B cell (primary cell): ENCODE data around the gene BEST1. TPM values are rescaled to one million over a fixed set of nuclear protein-coding genes. Genes with fewer than 3 reads are reported as not detected.

Experiments used
- ATAC-seq: fragments of 200-7000 bp; cut with Tn5 transposase; one replicate; pipeline ENCODE4 v1.10.0; 2021; ENCODE audit warnings: low read depth, mild to moderate bottlenecking, moderate number of reproducible peaks, moderate library complexity
- CTCF ChIA-PET: fragments of 350-600 bp; sonication (Branson Sonifier 250); formaldehyde crosslinking; loops from one replicate; lab custom pipeline; 2021; ENCODE audit warnings: antibody characterized with exemption, inconsistent platforms; lab: Charles Lee
- POLR2A ChIA-PET: fragments of 350-600 bp; sonication (Branson Sonifier 250); formaldehyde crosslinking; loops from one replicate; lab custom pipeline; 2021; ENCODE audit warnings: antibody characterized with exemption; lab: Charles Lee
- DNase-seq: peaks from one replicate; pipeline ENCODE4 v3.0.0; 2013
- H2AFZ ChIP-seq: 2 replicates; pipeline ENCODE4 v1.6.1; 2012; ENCODE audit warnings: mild to moderate bottlenecking, low read depth, low read length; ENCODE audit not compliant: insufficient read depth, poor library complexity, severe bottlenecking
- H3K27ac ChIP-seq, 2 donors: 1 replicate in 1 of 2; 2 replicates in 1 of 2; pipeline ENCODE4 v1.5.1; 2012 to 2013; ENCODE audit warnings: low read length in 2 of 2, mild to moderate bottlenecking in 2 of 2, moderate library complexity in 1 of 2
- H3K27me3 ChIP-seq, 4 experiments: fragments of 200-600 bp in 1 of 4; sonication (generic) in 1 of 4; replicated peaks in 1 of 4; 1 replicate in 2 of 4; 2 replicates in 2 of 4; pipeline versions ENCODE4 v1.6.1 to v1.7.0; 2013 to 2016; ENCODE audit warnings: low read length in 3 of 4, mild to moderate bottlenecking in 2 of 4, mixed read lengths in 1 of 4, moderate library complexity in 1 of 4; ENCODE audit not compliant: insufficient read depth in 4 of 4, control insufficient read depth in 3 of 4; ENCODE audit errors: control extremely low read depth in 1 of 4
- H3K36me3 ChIP-seq, 2 experiments: replicated peaks in 1 of 2; 1 replicate in 1 of 2; 2 replicates in 1 of 2; pipeline versions ENCODE4 v1.6.1 to v1.7.1; 2013; ENCODE audit warnings: low read length in 1 of 2; ENCODE audit not compliant: insufficient read depth in 2 of 2, control insufficient read depth in 1 of 2; ENCODE audit errors: control extremely low read depth in 1 of 2, extremely low read depth in 1 of 2
- H3K4me1 ChIP-seq, 2 donors: fragments of 200-600 bp in 1 of 2; sonication (generic) in 1 of 2; 1 replicate in 1 of 2; 2 replicates in 1 of 2; pipeline versions ENCODE4 v1.5.1 to v1.6.1; 2013 to 2017; ENCODE audit warnings: low read length in 2 of 2; ENCODE audit not compliant: control insufficient read depth in 2 of 2, insufficient read depth in 2 of 2
- H3K4me2 ChIP-seq: replicated peaks from 2 replicates; pipeline ENCODE3; 2012; ENCODE audit warnings: mild to moderate bottlenecking, low read depth, low read length; ENCODE audit not compliant: poor library complexity, severe bottlenecking
- H3K4me3 ChIP-seq, 5 experiments: fragments of 200-600 bp in 1 of 5; sonication (generic) in 1 of 5; 1 replicate in 3 of 5; 2 replicates in 2 of 5; pipeline versions ENCODE4 v1.5.1 to v1.7.0; 2011 to 2016; ENCODE audit warnings: low read length in 4 of 5, mild to moderate bottlenecking in 4 of 5, low read depth in 2 of 5, control low read depth in 1 of 5, moderate library complexity in 1 of 5; ENCODE audit not compliant: insufficient read depth in 1 of 5; ENCODE audit errors: control extremely low read depth in 1 of 5, extremely low read depth in 1 of 5
- H3K79me2 ChIP-seq: fragments of 200-600 bp; sonication (generic); one replicate; pipeline ENCODE4 v1.6.0; 2016; ENCODE audit warnings: low read length; ENCODE audit not compliant: control insufficient read depth, insufficient read depth
- H3K9ac ChIP-seq: fragments of 200-600 bp; sonication (generic); 2 replicates; pipeline ENCODE4 v1.6.1; 2017; ENCODE audit warnings: mild to moderate bottlenecking, low read length, moderate library complexity
- H3K9me3 ChIP-seq, 3 donors: one replicate each; pipeline versions ENCODE4 v1.6.1 to v1.7.1; 2013; ENCODE audit warnings: low read length in 2 of 3; ENCODE audit not compliant: control insufficient read depth in 2 of 3, insufficient read depth in 1 of 3; ENCODE audit errors: control extremely low read depth in 1 of 3
- H4K20me1 ChIP-seq: 2 replicates; pipeline ENCODE4 v1.6.0; 2012; ENCODE audit warnings: mild to moderate bottlenecking, low read length; ENCODE audit not compliant: insufficient read depth, control insufficient read depth, poor library complexity, severe bottlenecking
- H3K27ac Mint-ChIP-seq: one replicate; pipeline ENCODE4 v1.8.0; 2021; ENCODE audit warnings: mixed read lengths
- H3K27me3 Mint-ChIP-seq: one replicate; pipeline ENCODE4 v1.8.0; 2021; ENCODE audit warnings: mixed read lengths
- H3K4me1 Mint-ChIP-seq: one replicate; pipeline ENCODE4 v1.8.0; 2021; ENCODE audit warnings: mixed read lengths
- H3K4me3 Mint-ChIP-seq: one replicate; pipeline ENCODE4 v1.8.0; 2021; ENCODE audit warnings: mixed read lengths
- H3K9me3 Mint-ChIP-seq: one replicate; pipeline ENCODE4 v1.8.0; 2022; ENCODE audit warnings: mixed read lengths; ENCODE audit not compliant: insufficient read depth
- EZH2 ChIP-seq: IDR thresholded peaks from 2 replicates; pipeline ENCODE4 v1.6.1; 2012; ENCODE audit warnings: borderline replicate concordance, low read depth, mild to moderate bottlenecking, moderate library complexity, low read length; ENCODE audit not compliant: insufficient read depth, poor library complexity, severe bottlenecking
- WGBS: methylation state at CpG from one replicate; pipeline ENCODE4 v1.1.5; 2013; ENCODE audit warnings: missing lambda C conversion rate; ENCODE audit not compliant: insufficient coverage; 5-methylcytosine and 5-hydroxymethylcytosine counted together
- intact Hi-C: fragments of 100-400 bp; cut with micrococcal nuclease; formaldehyde crosslinking; loops from one replicate; pipeline ENCODE4 v1.10.0; 2022
- polyA plus RNA-seq: library from polyadenylated mRNA; depleted of rRNA; stranded (reverse); fragments of >200 nt; gene quantifications from 2 replicates; pipeline ENCODE4 v1.2.3, GENCODE V29; 2012
- total RNA-seq, 2 donors: library from RNA; stranded (reverse); fragments of 120-200 nt in 1 of 2; gene quantifications; 1 replicate in 1 of 2; 2 replicates in 1 of 2; pipeline versions ENCODE4 v1.2.3 to v1.2.4, GENCODE V29; 2013 to 2022
- TF ChIP-seq, protein P1 (sequence below): fragments of 200-600 bp; IDR thresholded peaks from one replicate; pipeline ENCODE4 v1.8.0; 2022; ENCODE audit warnings: antibody characterized with exemption, mild to moderate bottlenecking

BEST1 gene
- total and polyA plus RNA-seq, 2 donors (not counting 1 experiment from before 2014, with no cell fraction given): 0.07 to 0.99 TPM

DNA sequence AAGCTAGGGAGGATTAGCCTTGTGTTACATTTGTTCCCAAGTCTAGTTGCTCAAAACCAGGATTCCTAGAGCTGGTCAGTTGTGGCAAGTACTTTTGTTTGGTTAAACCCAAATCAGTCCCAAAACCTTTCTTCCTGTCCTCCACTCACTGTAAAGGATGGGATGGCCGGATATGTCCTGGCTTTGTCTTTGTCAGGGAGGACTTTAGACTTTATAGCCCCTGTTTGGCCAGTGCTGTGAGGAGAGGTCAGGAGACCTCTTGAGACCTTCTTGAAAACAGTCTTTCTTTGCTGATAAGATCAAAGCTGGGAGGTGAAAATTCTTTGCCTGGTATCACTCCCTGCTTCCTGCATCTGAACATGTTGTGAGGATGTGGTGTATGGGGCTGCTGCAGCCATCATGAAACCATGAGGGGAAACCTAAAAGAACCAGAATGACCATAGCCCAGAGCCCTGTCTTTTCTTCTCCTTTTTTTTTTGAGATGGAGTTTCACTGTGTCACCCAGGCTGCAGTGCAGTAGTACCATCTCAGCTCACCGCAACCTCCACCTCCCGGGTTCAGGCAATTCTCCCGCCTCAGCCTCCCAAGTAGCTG lies 60.9 kb downstream of the BEST1 start:
- Histone ChIP-seq H4K20me1 (no peaks in the 10 kb centered on the region), H3K4me2 (no peak overlapping the region), H3K79me2 (no peaks in the 10 kb centered on the region), H3K27me3 (no peaks in the 10 kb centered on the region), H3K9me3 (no peaks in the 10 kb centered on the region), H3K27ac (no peak overlapping the region), H3K4me1 (no peaks in the 10 kb centered on the region), H3K36me3 (no peaks in the 10 kb centered on the region), H3K4me3 (no peak overlapping the region), H2AFZ (no peak overlapping the region), H3K9ac (no peak overlapping the region)
- peaks cover 5% of the 10 kb centered on the region for H3K27me3 Mint-ChIP-seq
- ATAC-seq (no peak), DNase-seq (no peak)
- ChIA-PET CTCF (no interaction called here), POLR2A (no interaction called here)
- H3K9me3 Mint-ChIP-seq: no peaks in the 10 kb centered on the region
- no peak overlapping the region for H3K27ac Mint-ChIP-seq
- intact Hi-C loops: no loop called here
- TF ChIP-seq, protein P1, sequence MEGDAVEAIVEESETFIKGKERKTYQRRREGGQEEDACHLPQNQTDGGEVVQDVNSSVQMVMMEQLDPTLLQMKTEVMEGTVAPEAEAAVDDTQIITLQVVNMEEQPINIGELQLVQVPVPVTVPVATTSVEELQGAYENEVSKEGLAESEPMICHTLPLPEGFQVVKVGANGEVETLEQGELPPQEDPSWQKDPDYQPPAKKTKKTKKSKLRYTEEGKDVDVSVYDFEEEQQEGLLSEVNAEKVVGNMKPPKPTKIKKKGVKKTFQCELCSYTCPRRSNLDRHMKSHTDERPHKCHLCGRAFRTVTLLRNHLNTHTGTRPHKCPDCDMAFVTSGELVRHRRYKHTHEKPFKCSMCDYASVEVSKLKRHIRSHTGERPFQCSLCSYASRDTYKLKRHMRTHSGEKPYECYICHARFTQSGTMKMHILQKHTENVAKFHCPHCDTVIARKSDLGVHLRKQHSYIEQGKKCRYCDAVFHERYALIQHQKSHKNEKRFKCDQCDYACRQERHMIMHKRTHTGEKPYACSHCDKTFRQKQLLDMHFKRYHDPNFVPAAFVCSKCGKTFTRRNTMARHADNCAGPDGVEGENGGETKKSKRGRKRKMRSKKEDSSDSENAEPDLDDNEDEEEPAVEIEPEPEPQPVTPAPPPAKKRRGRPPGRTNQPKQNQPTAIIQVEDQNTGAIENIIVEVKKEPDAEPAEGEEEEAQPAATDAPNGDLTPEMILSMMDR: no peak
- TF ChIP-seq EZH2: no peak
- WGBS: 86% methylated on average over 1 of the region's 4 CpGs
- peaks cover 3% of the 10 kb centered on the region for H3K4me1 Mint-ChIP-seq
- H3K4me3 Mint-ChIP-seq: no peak overlapping the region

DNA sequence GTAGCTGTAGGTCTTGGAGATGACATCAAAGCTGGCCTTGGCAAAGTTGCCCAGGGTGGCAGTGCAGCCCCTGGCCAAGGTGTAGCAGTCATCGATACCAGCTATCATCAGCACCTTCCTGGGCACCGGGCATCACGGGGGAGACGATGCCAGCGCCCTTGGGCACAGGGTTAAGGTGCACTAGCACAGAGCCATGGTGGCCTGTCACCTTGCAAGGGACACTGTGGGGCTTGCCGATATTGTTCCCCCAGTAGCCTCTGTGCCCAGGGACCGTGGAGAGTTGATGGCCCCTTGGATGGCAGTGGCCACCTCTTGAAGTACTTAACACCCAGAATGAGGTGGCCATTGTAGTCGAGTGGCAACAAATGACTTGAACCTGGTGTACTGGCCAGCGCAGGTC lies 61.7 kb downstream of the BEST1 start:
- H3K4me1 ChIP-seq: no peaks in the 10 kb centered on the region
- no peak for TF ChIP-seq EZH2
- TF ChIP-seq, protein P1: no peak
- DNase-seq: no peak
- Mint-ChIP-seq H3K27me3 (peaks cover 5% of the 10 kb centered on the region), H3K4me1 (peaks cover 3% of the 10 kb centered on the region), H3K4me3 (no peak overlapping the region), H3K27ac (no peak overlapping the region), H3K9me3 (no peaks in the 10 kb centered on the region)
- no peaks in the 10 kb centered on the region for H3K9me3 ChIP-seq
- no peaks in the 10 kb centered on the region for H3K27me3 ChIP-seq
- H3K9ac ChIP-seq: no peak overlapping the region
- no peak overlapping the region for H3K4me2 ChIP-seq
- H3K36me3 ChIP-seq: no peaks in the 10 kb centered on the region
- 95% methylated on average over 9 of the region's 9 CpGs for WGBS
- ATAC-seq: no peak
- H3K79me2 ChIP-seq: no peaks in the 10 kb centered on the region
- CTCF ChIA-PET: no interaction called here
- POLR2A ChIA-PET: no interaction called here
- no peak overlapping the region for H3K4me3 ChIP-seq
- intact Hi-C loops: no loop called here
- no peak overlapping the region for H3K27ac ChIP-seq
- no peak overlapping the region for H2AFZ ChIP-seq
- no peaks in the 10 kb centered on the region for H4K20me1 ChIP-seq
